HG03469 (cell line): Measurements from ENCODE around the gene VPS36.
A peak's percentile ranks its signal among the peaks of the same experiment; 100 is the strongest.
"Not testable (repeated sequence)": the region's sequence is repeated elsewhere in the genome, so short reads cannot be mapped to it uniquely, and the experiment has no call there.

Source experiments
- ATAC-seq: cut with Tn5 transposase; IDR thresholded peaks from one replicate; pipeline ENCODE4 v1.9.1; 2021; ENCODE audit warnings: mild to moderate bottlenecking, moderate library complexity, moderate number of reproducible peaks; ENCODE audit not compliant: unreplicated experiment

Gene VPS36

GRCh38 chr13:52450012-52450792, at the start of gene VPS36:
TSS of gene VPS36 (minus strand) at chr13:52450634. CDS start at chr13:52450594, 40 bp downstream.
- ATAC-seq: peak; percentile 53

DNA sequence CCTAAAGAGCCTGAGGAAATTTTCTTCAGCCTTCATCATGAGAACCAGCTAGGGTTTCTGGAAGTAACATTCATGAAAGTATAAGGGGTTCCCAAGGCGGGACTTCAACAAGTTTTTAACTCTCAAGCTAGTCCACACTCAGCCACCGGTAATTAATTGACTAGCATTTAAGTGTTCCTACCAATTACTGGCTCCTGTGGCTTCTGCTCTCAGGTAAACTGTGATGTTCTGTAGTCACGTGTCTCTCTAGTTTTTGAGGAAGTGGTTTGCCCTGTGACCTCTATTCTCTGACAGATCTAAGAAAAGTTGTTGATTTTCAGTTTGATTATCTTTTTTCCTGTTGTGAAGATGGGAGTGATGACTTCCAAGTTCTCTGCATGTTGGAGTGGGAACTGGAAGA, 47.5 kb upstream of the VPS36 start:
- ATAC-seq: not testable (repeated sequence)

- not testable (repeated sequence) for ATAC-seq
Measured at GRCh38 chr13:52494241-52494640, 43.8 kb upstream of the VPS36 start.

- not testable (repeated sequence) for ATAC-seq
Measured at GRCh38 chr13:52491015-52491414, 40.6 kb upstream of the VPS36 start.

DNA sequence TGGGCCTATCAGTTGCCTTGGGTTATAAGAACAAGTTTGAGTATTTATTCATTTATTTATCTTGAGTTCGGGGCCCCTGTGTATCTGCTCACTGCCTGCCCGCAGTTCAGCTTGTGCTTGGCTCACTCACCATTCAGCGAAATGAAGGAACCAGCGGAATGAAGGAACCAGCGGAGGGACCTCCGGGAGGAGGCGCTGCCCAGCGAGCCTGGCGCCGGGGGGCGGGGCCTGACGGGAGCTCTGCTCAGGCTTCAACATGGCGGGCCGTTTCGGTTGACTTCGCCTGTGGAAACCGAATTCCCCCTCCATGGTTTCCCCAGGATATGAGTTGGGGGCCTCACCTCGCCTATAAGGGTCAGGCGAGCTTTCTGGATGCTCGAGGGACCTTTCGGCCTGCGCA, 38.3 kb upstream of the VPS36 start:
- not testable (repeated sequence) for ATAC-seq

- ATAC-seq: not testable (repeated sequence)
Measured at GRCh38 chr13:52487078-52487477, 36.6 kb upstream of the VPS36 start.

DNA sequence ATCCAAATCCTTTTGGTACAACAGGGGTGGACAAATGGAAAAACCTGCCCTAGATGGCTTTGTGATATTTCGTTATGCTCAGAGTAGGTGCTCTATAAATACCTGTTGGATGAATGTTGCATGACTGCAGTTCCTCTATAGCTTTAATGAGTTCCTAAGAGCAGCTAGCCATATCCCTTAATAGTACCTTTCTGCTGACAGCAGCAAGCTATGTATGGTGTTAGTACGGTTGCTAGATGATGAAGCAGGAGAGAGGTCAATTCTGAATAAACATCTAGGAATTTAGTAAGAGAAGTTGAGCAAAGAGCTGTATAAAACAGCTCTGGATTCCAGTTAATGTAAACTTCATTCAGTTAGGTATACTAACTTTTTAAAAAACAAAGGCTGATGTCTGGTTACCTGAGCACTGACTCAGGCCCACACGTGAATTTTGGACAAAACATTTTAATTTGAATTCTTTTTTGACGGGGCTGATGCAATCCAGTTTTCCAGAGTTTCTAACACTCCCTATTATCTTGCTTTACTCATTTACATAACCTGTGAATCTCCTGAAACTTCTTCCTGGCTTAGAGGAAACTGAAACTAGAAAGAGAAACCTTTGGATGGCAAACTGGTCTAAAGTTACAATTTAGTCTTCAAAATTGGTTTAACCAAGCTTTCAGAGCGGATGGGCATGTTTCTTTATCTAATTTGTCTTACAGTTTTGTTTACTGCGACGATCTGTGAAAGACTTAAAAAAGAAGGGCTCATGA, 30.4 kb upstream of the VPS36 start:
- ATAC-seq: not testable (repeated sequence)

DNA sequence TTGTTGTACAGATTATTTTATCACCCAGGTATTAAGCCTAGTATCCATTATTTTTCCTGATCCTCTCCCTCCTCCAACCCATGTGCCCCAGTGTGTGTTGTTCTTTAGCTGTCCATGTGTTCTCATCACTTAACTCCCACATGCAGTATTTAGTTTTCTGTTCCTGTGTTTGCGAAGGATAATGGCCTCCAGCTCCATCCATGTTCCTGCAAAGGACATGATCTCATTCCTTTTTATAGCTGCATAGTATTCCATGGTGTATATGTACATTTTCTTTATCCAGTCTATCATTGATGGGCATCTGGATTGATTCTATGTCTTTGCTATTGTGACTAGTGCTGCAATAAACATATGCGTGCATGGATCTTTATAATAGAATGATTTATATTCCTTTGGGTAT, 18.1 kb upstream of the VPS36 start:
- ATAC-seq: not testable (repeated sequence)

- no peak for ATAC-seq
Measured at GRCh38 chr13:52463526-52463925, 13.1 kb upstream of the VPS36 start.

- no peak for ATAC-seq
Measured at GRCh38 chr13:52461265-52461664, 10.8 kb upstream of the VPS36 start.

- ATAC-seq: no peak
Measured at GRCh38 chr13:52459668-52460067, 9.2 kb upstream of the VPS36 start.

GRCh38 chr13:52455677-52456041, 5.2 kb upstream of the VPS36 start:
- ATAC-seq: no peak

GRCh38 chr13:52454820-52455676, 4.6 kb upstream of the VPS36 start, which contains the start of gene CKAP2:
TSS of gene CKAP2 (plus strand) at chr13:52455478. CDS start at chr13:52455557, 79 bp downstream.
- peak; percentile 67 for ATAC-seq

GRCh38 chr13:52454459-52454819, 4.0 kb upstream of the VPS36 start:
- peak; percentile 24 for ATAC-seq

DNA sequence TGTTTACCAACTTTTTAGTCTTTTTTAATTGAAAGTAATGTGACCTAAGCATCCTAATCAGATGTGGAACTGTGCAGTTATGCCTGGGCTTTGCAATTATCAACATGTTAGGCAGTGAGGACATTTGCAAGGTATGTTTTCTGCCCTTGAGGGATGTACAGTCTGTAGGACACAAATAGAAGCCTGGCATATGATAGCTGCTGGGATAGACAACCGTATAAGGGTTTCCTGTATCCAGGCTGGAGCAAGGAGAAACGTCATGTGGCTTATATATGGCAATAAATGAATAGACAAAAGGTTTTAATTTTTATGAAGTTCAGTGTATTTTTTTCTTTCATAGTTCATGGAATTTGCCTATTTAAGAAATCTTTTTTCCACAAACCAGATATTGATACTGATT, 2.0 kb upstream of the VPS36 start:
- no peak for ATAC-seq

DNA sequence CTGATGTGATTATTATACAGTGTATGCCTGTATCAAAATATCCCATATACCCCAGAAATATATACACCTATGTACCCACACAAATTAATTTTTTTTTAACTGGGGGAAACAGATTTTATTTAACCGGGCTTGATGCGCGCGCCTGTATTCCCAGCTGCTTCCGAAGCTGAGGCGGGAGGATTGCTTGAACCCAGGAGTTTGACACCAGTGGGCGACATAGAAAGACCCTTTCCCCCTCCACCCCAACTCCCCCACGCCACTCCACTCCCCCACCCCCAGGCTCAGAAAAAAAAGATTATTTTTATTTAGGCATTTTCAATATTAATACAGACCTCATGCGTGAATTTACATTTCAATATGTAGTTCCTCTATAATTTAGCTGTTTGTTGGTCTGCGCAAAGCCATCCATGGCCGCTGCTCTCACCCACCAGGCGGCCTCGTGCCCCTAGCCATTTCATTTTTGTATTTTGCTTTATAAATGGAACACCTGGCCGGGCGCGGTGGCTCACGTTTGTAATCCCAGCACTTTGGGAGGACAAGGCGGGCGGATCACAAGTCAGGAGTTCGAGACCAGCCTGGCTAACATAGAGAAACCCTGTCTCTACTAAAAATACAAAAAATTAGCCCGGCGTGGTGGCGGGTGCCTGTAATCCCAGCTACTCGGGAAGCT, 836 bp upstream of the VPS36 start:
- ATAC-seq: no peak

- ATAC-seq: no peak
Measured at GRCh38 chr13:52450793-52451116, 321 bp upstream of the VPS36 start.

DNA sequence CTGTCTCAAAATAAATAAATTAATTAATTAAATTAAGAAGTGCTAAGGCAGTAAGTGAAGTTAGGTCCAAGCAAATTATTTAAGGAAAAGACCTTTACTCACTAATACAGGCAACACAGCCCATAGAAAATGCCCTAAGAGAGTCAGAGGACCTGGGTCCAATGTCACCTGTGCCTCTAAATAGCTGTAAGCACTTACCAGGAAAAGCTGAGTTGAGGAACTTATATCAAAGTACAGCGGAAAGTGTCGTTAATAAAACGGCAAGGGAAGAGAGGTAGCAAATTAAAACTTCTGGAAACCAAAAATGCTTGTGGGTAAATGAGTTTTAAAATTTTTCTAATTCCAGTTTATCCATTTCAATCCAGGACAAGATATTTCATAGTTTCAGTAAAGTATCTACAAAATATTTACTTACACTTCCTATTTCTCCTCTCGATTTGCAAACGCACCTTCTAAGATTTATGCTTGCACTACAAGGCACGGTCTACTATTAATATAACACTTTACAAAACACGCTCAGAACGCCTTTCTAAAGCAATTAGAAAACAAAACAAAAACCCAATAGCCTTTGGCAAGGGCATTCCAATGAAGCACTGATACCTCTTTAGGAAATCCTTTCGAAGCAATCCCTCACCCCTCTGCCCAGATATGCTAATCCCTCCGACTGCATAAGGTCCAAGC, 963 bp downstream of the VPS36 start:
- ATAC-seq: no peak

GRCh38 chr13:52447815-52448552, 2.5 kb downstream of the VPS36 start:
- no peak for ATAC-seq

GRCh38 chr13:52447354-52447753, 3.1 kb downstream of the VPS36 start:
- ATAC-seq: no peak
